GM18867 (cell line): ENCODE measurements around the gene CAMTA1.

Experiments
- ATAC-seq: cut with Tn5 transposase; IDR thresholded peaks from one replicate; pipeline ENCODE4 v1.9.1; 2021; ENCODE audit warnings: mild to moderate bottlenecking, moderate library complexity; ENCODE audit not compliant: unreplicated experiment

Gene CAMTA1

GRCh38 chr1:7418442-7419080 lies 633.3 kb downstream of the CAMTA1 start:
- ATAC-seq, result no peak

- no peak for ATAC-seq
Observed at GRCh38 chr1:7420098-7420445, 634.8 kb downstream of the CAMTA1 start.

GRCh38 chr1:7420470-7421100 lies 635.3 kb downstream of the CAMTA1 start:
- no peak for ATAC-seq

GRCh38 chr1:7421471-7422075 lies 636.3 kb downstream of the CAMTA1 start:
- no peak for ATAC-seq

GRCh38 chr1:7422081-7422480 lies 636.8 kb downstream of the CAMTA1 start:
- ATAC-seq, result no peak

GRCh38 chr1:7422561-7422960 lies 637.3 kb downstream of the CAMTA1 start:
- ATAC-seq, result no peak

GRCh38 chr1:7422966-7423365 lies 637.7 kb downstream of the CAMTA1 start:
- ATAC-seq, result no peak

GRCh38 chr1:7424352-7424890 lies 639.2 kb downstream of the CAMTA1 start:
- ATAC-seq, result no peak

GRCh38 chr1:7425229-7425628 lies 640.0 kb downstream of the CAMTA1 start:
- no peak for ATAC-seq

- ATAC-seq, result no peak
Observed at GRCh38 chr1:7425771-7426170, 640.5 kb downstream of the CAMTA1 start.

- no peak for ATAC-seq
Observed at GRCh38 chr1:7426780-7427604, 641.7 kb downstream of the CAMTA1 start.

- ATAC-seq, result no peak
Observed at GRCh38 chr1:7427605-7428300, 642.5 kb downstream of the CAMTA1 start.

- ATAC-seq, result no peak
Observed at GRCh38 chr1:7429290-7429689, 644.0 kb downstream of the CAMTA1 start.

GRCh38 chr1:7430047-7430608 lies 644.9 kb downstream of the CAMTA1 start:
- no peak for ATAC-seq

GRCh38 chr1:7430691-7431090 lies 645.4 kb downstream of the CAMTA1 start:
- ATAC-seq, result no peak

- no peak for ATAC-seq
Observed at GRCh38 chr1:7432102-7432899, 647.0 kb downstream of the CAMTA1 start.

GRCh38 chr1:7432900-7433380 lies 647.7 kb downstream of the CAMTA1 start:
- ATAC-seq, result no peak

- no peak for ATAC-seq
Observed at GRCh38 chr1:7434566-7434965, 649.3 kb downstream of the CAMTA1 start.

- no peak for ATAC-seq
Observed at GRCh38 chr1:7435276-7436055, 650.2 kb downstream of the CAMTA1 start.
